ENCODE results near the gene SLC39A9. TPM values are rescaled to one million over a fixed set of nuclear protein-coding genes. Genes with fewer than 3 reads are reported as not detected.

SLC39A9 gene, protein sequence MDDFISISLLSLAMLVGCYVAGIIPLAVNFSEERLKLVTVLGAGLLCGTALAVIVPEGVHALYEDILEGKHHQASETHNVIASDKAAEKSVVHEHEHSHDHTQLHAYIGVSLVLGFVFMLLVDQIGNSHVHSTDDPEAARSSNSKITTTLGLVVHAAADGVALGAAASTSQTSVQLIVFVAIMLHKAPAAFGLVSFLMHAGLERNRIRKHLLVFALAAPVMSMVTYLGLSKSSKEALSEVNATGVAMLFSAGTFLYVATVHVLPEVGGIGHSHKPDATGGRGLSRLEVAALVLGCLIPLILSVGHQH
- total RNA-seq (2014; rRNA removed; shearing (Covaris generic)) = 74.7 and 85.0 TPM in 2 replicates
- 66.2 and 77.6 TPM in 2 replicates for polyA plus RNA-seq (2015; cell fraction: cytosol; rRNA removed)
- polyA plus RNA-seq (2015; cell fraction: nucleus; rRNA removed) = 78.8 and 93.3 TPM in 2 replicates

DNA sequence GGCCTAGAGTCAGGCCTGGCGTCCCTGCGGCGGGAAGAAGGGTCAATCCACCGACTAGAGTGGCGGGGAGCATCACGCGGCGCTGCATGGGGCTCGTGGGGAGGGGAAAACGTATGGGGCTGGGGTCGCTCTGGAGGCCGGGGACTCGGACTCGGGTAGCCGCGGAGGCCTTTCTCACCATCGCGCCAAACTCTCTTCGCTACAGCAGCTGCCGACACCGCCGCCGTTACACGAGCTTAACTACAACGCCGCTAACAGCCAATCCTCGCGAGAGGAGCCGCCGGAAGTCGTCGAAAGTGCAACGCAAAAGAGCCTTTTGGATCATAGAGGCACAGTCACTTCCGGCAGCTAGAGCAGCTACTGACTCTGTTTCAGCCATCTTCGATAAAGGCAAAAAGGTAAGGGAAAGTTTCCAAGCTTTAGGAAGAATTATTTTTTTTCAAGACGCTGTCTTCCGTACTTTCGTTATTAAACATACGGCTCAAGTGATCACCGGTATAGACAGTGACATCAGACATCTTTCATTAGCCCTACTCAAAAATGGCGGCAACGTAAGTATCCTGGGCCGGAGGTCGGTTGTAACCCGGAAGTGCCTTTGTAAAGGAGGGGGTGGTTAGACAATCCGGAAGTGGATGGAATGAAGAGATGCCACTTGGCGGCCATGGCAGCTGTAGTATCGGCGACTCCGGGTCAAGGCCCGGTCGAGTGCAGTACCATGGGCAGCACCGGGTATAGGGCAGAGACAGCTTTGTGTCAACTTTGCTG is at the start of gene SLC39A9, which contains the start of gene ERH:
Gene SLC39A9 (plus strand): TSS at position 640 of the 765 bp plus-strand sequence. CDS start 678 bp downstream, outside the sequence.
Gene ERH (minus strand): TSS at position 247 of the 765 bp plus-strand sequence. CDS start 66 bp downstream, at position 181.
- DNase-seq (ENCODE audit: low read depth) = peak; percentile 95

DNA sequence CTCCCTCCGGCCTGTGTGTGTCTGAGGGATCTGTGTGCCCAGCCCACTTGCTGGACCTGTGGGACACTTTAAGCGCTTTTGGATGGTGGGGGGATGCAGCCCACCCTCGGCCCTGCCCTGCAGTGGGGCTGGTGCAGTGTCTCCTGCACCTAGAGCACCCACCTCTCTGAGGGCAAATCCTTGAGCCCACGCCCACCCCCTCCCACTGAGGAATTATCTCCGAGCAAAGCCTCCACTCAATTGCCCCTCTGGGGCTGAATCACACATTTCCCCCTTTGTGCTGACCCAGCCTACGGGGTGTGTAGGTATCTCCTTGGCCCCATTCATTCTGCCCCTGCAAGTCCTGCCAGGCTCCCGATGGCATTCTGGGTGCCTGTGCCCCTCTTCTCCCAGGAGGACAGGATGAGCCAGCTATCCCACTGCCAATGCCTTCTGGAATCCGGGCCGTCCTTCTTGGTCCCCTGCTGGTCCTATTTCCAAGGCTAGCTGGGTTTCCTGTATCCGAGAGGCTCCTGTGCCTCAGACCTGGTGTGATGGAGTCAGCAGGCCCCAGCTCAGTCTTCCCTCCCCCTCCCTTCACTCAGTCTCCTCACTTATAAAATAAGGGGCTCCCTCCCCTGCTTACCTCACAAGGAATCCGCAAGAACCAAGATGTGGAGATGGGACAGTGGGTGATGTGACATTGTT is 49.3 kb upstream of the SLC39A9 start:
- DNase-seq (ENCODE audit: low read depth) = no peak

DNA sequence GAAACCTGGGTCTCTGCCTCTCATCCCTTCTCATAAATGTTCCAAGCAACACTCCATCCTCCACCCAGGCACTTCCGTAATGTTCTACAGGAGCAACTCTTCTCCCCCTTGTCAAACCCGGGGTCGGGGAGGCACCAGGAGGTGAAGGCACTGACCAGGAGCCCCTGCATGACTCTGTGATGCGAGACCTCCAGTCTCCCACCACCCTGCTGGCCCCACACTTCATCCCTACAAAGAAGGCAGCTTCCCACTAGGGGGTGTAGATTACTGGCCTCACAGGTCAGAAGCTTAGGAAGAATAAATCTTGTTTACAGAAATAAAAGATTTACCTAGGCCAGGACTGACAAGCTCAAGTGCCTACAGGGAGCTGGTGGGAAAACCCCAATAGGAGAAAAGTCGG is 47.6 kb upstream of the SLC39A9 start:
- DNase-seq (ENCODE audit: low read depth) = no peak

DNA sequence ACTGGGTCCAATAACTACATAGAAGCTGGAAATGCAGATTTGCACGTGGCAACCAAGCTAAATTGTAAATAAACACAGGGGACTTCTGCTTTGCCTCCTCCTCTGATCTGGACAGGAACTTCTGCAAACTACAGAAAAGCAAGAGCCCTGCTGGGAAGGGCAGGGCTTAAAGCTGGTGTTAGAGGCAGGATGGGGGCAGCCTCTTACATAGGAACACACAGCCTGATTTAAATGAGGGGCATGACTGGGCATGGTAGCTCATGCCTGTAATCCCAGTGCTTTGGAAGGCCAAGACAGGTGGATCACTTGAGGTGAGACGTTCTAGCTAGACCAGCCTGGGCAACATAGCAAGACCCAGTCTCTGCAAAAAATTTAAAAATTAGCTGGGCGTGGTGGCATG is 47.1 kb upstream of the SLC39A9 start:
- no peak for DNase-seq (ENCODE audit: low read depth)

DNA sequence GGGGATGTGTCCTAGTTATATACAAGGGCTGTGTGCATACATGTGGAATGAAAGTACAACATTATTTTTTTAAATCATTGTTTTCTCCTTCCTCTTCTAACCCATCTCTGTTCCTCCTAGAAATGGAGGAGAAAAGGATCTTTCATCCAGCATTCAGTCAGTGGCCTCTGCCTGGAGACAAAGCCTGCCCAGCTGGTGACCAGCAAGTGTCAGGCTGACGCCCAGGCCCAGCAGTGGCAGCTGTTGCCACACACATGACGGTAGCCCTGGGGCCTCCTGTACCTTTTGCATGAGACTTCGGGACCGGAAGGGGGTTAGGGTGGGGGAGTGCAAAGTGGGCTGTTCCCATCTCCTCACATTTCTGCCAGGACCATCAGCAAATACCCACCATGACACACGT is 46.6 kb upstream of the SLC39A9 start:
- no peak for DNase-seq (ENCODE audit: low read depth)

DNA sequence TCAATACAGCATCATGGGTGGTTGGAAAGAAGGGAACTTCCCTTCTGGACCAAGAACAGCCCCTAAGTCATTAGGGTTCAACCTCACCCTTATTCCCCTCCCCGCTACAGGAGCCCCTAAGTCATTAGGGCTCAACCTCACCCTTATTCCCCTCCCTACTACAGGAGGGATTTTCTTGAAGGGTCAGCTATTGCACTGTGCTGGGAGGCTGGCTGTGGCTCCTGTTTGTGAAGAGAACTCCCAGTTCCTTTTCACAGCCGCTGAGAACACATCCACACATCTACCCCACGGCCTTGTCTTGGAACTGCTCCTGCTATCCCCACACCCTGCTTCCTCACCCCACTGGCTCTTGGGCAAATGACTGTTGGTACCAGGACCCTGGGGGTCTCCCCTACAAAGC is 45.3 kb upstream of the SLC39A9 start:
- DNase-seq (ENCODE audit: low read depth) = no peak

DNA sequence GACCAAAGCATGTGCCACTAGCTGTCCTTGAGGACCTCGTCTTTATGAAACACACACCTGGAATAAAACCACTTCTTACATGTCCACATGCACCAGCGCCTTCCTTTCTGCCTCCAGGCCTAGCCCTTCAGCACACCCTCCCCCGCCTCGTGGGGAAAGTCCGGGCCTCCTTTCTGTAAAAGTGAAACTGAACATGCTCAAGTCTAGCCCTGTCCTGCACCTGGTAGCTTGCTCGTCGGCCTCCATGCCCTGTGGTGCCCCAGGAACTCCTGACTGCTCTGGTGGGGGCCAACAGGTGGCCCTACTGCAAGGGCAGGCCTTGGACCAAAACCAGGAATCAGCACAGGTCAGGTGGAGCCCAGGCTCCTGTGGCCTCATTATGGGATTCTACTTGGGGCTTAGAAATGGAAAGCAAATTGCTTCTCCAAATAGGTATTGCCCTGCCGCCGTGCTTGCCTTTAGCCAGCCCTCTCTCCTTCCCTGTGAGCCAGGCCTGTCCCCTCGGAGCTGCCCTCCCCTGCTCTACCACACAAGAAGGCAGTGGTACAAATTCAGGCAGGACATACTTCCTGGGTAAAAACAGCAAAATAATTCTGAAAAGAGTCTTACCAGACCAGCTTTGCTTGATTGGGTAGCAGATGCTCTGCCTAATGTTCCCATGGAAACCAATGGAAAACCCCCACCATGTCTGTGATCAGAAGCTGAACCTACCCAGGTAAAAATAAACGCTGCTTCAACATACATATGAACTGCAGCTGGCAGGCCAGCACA is 43.9 kb upstream of the SLC39A9 start:
- DNase-seq (ENCODE audit: low read depth) = no peak

DNA sequence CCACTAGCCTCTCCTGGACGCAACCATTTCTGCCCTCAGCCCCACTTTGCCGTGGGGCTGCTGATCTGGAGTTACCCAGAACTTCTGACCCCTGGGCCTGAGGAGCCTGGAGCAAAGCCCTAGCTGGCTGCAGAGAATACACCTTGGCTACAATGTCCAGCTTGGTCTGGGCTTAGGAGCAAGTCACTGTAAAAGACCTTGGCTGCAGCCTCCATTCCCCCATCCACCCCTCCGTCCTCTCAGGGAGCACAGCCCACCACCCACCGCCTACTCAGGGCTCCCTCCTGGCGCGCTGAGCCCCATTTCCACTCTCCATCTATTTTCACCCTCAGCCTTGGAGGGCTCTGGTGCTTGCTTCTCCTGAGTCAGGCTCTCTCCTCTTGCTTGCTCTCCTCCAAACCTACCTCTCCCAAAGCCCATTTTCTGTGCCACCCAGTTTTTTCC is 43.3 kb upstream of the SLC39A9 start:
- DNase-seq (ENCODE audit: low read depth) = no peak

DNA sequence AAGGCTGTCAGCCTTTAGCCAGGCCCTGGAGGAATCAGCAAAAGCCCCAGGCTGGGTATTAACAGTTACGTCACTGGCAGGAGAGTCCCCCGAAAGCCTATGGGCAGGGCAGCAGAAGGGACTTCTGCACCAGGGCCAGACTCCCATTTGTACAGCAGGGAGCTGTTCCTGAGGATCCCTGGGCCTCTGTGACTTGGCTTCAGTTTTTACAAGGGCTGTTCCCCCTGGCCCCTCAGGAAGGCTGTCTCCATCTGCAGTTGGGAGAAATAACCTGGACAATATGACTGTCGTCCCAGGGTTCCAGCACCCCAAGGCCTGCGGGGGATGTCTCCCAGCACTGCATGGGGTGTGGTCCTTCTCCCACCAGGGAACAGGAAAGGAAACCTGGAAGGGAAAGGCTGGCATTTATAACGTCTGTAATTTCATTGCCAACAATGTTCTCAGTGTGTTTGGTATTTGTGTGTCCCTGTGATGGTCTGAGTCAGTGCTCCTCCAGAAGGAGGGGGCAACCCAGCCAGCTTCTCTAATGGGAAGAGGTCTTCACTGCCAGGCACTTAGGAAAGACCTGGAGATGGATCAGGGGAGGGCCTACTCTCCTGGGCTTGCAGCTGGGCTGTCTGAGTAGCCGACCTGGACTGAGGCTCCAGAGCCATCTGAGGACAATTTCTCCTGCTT is 42.7 kb upstream of the SLC39A9 start:
- DNase-seq (ENCODE audit: low read depth) = peak; percentile 67

DNA sequence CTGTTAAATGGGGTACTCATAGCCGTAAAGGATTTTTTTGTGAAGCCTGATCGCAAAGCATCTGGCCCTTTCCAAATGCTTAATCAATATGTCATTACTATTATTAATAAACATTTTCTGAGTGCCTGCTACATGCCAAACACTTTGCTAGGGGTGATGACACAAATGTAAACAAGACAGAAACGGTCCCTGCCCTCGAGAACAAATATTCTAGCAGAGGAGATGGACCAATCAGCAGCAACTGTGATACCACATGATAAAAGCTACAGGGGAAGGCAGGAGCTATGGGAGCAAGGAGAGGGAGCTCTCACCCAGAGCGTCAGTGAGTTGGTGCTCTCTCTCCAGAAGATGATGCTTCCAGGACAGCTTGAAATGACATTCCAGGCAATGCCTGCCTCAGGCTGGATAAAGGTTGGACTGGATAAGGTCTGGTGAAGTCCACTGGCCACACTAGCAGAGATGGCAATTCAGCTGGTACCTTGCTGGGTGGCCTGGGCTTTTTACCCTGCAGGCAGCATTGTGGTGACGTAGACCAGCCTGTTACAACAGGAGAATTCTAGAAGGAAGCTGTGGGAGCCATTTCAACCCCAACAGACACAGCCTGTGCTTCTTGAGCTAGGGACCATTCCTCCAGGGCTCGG is 41.5 kb upstream of the SLC39A9 start:
- no peak for DNase-seq (ENCODE audit: low read depth)

DNA sequence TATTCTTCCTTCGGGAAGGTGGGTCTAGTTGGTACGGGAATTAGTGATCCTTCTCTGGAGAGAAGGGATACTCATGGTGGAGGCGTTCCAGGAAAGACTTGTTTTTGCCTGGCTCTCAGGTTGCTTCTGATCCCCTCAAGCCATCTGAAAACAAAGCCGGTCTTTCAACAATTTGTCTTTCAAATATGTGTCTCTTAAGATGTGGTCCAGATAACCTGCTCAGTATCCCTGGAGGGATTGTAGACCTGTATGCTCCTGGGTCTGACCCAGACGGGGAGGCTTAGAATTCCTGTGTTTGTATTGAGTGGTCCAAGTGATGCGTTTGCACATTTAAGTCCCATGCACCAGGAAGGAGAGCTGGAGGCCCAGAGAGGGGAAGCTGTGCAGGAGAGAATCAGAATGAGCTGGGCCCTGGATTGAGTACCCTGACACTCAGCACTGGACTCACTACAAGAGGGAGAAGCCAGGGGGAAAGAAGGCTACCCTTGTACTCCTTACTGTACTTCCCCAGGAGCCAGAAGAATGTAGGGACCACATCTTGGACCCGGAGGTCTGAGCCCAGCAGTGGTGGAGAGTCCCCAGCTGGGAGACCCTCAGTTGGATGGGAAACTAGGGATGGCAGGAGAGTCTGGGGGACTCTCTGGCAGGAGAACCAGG is 40.8 kb upstream of the SLC39A9 start:
- DNase-seq (ENCODE audit: low read depth) = no peak

DNA sequence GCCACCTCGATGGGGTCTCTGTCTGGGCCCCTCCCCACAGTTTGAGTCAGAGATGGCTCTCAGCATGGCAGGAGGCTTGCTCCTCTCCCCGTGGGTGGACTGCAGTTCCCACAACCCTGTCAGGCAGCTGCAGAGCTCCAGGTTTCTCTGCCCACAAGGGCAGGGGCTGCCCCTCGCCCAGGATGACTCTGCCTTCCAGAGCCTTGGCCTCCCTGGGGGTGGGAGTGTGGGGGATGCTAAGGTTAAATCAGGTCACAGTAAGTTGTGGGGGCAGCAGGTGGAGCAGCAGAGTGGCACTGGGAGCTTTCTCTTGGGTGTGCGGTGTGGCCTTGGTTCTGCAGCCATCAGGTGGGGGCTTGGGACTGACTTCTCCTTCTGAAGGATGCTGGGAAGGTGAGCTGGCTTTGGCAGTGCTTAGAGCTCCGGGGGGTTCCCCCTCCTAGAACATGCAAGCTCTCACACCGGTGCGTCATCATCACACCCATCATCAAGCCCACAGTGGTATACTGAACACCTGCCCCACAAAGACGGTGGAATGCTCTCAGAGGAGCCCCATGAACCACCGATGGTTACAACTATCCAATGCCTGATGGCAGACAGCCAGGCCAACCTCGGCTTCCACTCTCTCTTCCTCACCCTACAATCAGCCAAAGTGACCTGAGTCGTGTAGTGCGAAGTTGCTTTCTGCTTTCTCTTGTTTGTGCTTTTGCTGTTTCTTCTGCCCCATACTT is 40.1 kb upstream of the SLC39A9 start:
- peak; percentile 60 for DNase-seq (ENCODE audit: low read depth)

DNA sequence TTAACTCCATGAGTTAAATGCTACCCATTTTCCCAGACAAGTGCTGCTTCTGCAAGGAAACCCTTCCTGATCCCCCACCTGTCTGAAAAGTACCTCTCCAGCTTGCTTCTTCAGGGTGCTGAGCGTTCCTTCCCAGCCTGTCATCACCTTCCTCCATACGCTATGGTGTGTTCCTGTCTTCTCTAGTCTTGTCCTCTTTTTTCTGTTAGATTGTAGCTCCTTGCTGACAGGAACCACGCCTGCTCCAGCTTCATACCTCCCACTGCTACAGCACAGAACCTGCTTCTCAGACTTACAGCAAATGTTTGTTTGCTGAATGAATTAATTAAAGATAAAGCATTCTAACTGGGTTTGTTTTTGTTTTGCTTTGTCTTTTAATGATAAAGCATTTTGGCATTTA is 39.5 kb upstream of the SLC39A9 start:
- no peak for DNase-seq (ENCODE audit: low read depth)

DNA sequence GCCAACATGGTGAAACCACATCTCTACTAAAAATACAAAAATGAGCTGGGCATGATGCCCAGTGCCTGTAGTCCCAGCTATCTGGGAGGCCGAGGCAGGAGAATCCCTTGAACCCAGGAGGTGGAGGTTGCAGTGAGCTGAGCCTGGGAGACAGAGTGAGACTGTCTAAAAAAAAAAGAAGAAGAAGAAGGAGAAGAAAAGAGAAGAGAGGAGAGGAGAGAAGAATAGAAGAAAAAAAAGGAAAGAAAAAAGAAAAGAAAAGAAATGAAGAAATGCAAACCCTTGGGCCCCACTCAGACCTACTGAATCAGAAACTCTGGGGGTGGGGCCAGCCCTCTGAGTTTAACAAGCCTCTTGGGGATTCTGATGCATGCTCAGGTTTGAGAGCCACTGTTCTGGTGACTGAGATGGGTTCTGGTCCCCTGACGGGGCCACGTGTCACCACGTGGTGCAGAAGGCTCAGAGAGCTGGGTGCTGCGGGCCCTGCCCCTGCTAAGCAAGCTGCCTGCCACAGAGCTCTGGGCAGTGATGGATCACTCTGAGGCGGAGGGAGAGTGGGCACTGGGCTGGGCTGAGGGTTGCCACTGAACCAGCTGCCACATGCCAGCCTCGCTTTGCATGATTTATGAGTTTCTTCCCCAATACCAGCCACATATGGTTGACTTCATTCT is 37.9 kb upstream of the SLC39A9 start:
- no peak for DNase-seq (ENCODE audit: low read depth)

DNA sequence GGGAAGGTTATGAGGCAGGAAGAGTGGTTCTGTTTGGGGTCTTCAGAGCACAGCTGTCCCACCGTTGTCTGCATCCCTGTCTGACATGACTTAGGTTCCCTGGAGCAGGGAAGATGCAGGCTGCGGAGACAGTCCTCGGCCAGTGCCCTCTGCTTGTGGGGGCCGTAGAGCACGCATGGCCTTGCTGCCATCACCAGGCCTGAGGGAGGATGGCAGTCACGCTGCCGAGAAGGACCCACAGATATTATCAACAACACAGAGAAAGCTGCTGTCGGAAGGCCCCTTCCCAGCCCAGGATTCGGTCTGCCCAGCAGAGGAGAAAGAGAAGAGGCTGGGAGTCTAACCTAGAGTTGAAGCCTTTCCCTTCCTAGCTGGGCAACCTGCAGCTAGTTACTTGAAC is 35.4 kb upstream of the SLC39A9 start:
- peak; percentile 25 for DNase-seq (ENCODE audit: low read depth)

DNA sequence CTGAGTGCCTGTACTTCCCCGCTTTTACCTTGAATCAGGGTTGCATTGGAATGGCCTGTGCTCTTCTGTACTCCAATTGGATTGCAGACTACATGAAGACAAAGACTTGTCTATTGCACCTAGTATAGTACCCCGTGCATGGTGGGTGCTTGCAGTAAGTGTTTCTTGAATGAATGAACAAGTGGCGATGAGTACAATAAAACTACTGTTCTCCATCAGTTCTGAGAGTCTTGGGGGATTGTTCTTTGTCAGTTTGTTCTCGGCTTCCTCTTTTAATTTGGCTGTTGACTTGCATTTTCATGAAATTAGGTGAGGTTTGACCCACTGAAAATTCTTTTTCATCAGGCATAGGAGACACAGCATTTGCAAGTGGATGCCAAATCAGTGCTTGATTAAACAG is 34.5 kb upstream of the SLC39A9 start:
- DNase-seq (ENCODE audit: low read depth) = no peak

DNA sequence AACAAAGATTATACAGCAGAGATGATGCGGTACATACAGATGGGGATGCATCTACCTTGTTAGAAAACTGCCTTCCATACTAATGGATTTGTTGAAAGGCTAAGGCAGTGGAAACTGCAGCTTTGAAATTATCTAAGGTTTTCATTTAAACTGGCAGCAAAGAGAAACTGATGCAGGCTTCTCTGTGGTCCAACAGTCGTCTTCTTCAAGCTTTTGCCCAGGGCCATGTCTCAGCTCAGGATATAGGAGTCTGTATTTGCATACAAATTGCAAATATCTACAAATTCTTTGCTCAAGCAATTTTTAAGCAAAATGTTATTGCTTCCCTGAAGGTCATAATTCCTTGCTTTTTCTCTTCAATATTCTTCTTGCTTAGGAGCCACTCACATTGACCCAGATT is 34.1 kb upstream of the SLC39A9 start:
- no peak for DNase-seq (ENCODE audit: low read depth)

DNA sequence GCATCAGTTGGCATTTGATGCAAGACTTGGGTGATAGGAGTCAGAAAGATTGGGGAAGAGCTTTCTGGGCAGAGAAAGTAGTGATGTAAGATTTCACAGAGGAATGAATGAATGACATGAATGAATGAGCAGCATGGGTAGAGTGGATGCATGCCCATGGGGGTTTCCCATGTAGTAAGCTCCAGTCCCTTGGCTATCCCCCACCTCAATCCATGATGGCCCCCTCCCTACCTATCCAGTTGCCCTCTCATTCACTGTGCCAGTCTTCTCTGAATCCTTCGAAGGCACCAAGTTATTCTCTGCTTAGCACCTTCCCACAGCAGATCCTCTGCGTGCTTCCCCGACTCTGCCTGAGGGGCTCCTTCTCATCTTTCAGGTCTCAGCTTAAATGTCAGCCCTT is 32.4 kb upstream of the SLC39A9 start:
- DNase-seq (ENCODE audit: low read depth) = no peak
